Subcutaneous abdominal adipose tissue (tissue), 5 donors: Measurements from ENCODE around the gene PDE8A.
A peak's percentile ranks its signal among the peaks of the same experiment; 100 is the strongest.

Experiments used
- H3K27ac ChIP-seq: one replicate; pipeline ENCODE4 v1.7.0; 2013; ENCODE audit warnings: low read depth, mild to moderate bottlenecking, inconsistent platforms, low read length, moderate library complexity
- H3K27me3 ChIP-seq, 5 donors: one replicate each; pipeline ENCODE4 v1.7.0; 2013; ENCODE audit warnings: low read length in 5 of 5, inconsistent platforms in 1 of 5; ENCODE audit not compliant: control insufficient read depth in 5 of 5, insufficient read depth in 4 of 5
- H3K36me3 ChIP-seq, 5 donors: one replicate each; pipeline ENCODE4 v1.7.0; 2013; ENCODE audit warnings: low read length in 5 of 5; ENCODE audit not compliant: control insufficient read depth in 5 of 5, insufficient read depth in 5 of 5
- H3K4me1 ChIP-seq, 5 donors: one replicate each; pipeline ENCODE4 v1.7.0; 2013; ENCODE audit warnings: low read length in 5 of 5, mild to moderate bottlenecking in 3 of 5, moderate library complexity in 1 of 5; ENCODE audit not compliant: control insufficient read depth in 5 of 5, insufficient read depth in 5 of 5
- H3K4me3 ChIP-seq, 5 donors: one replicate each; pipeline ENCODE4 v1.7.0; 2013; ENCODE audit warnings: low read length in 5 of 5, low read depth in 1 of 5
- H3K9ac ChIP-seq, 5 donors: one replicate each; pipeline ENCODE4 v1.7.0; 2013; ENCODE audit warnings: low read length in 5 of 5, mild to moderate bottlenecking in 4 of 5, moderate library complexity in 3 of 5
- H3K9me3 ChIP-seq, 5 donors: one replicate each; pipeline ENCODE4 v1.7.0; 2013; ENCODE audit warnings: low read length in 5 of 5; ENCODE audit not compliant: control insufficient read depth in 5 of 5
- donor health status: healthy.
- donor health status: healthy.
- donor health status: healthy.
- donor health status: healthy.
- donor health status: healthy.

The PDE8A gene

GRCh38 chr15:85151145-85151544, 169.5 kb downstream of the PDE8A start:
- H3K4me1 ChIP-seq, result peaks cover 0 to 10% (median under 1%) of the 10 kb centered on the region in 5 donors
- no peak overlapping the region for H3K4me3 ChIP-seq
- H3K36me3 ChIP-seq, result no peaks in the 10 kb centered on the region
- no peak overlapping the region for H3K9ac ChIP-seq
- no peaks in the 10 kb centered on the region for H3K9me3 ChIP-seq
- H3K27me3 ChIP-seq, result no peaks in the 10 kb centered on the region
- H3K27ac ChIP-seq, result no peak overlapping the region

GRCh38 chr15:85151861-85152260, 170.2 kb downstream of the PDE8A start:
- Histone ChIP-seq H3K27me3 (no peaks in the 10 kb centered on the region), H3K9me3 (no peaks in the 10 kb centered on the region), H3K4me3 (no peak overlapping the region), H3K36me3 (no peaks in the 10 kb centered on the region), H3K9ac (no peak overlapping the region), H3K27ac (no peak overlapping the region), H3K4me1 (peaks cover 0 to 11% (median 0%) of the 10 kb centered on the region in 5 donors)

- Histone ChIP-seq H3K4me1 (peaks cover 0 to 11% (median 0%) of the 10 kb centered on the region in 5 donors), H3K27ac (no peak overlapping the region), H3K27me3 (no peaks in the 10 kb centered on the region), H3K36me3 (no peaks in the 10 kb centered on the region), H3K4me3 (no peak overlapping the region), H3K9ac (no peak overlapping the region), H3K9me3 (no peaks in the 10 kb centered on the region)
These were observed 172.4 kb downstream of the PDE8A start for GRCh38 chr15:85154061-85154460.

GRCh38 chr15:85155360-85155759, 173.7 kb downstream of the PDE8A start:
- H3K27ac ChIP-seq, result no peak overlapping the region
- H3K36me3 ChIP-seq, result no peaks in the 10 kb centered on the region
- no peak overlapping the region for H3K4me3 ChIP-seq
- H3K27me3 ChIP-seq, result no peaks in the 10 kb centered on the region
- H3K9me3 ChIP-seq, result no peaks in the 10 kb centered on the region
- no peak overlapping the region for H3K9ac ChIP-seq
- peaks cover 0 to 11% (median 0%) of the 10 kb centered on the region in 5 donors for H3K4me1 ChIP-seq

GRCh38 chr15:85155857-85156256, 174.2 kb downstream of the PDE8A start:
- Histone ChIP-seq H3K9me3 (no peaks in the 10 kb centered on the region), H3K36me3 (no peaks in the 10 kb centered on the region), H3K4me3 (no peak overlapping the region), H3K27ac (no peak overlapping the region), H3K4me1 (peaks cover 0 to 11% (median 0%) of the 10 kb centered on the region in 5 donors), H3K27me3 (no peaks in the 10 kb centered on the region), H3K9ac (no peak overlapping the region)

- Histone ChIP-seq H3K36me3 (no peaks in the 10 kb centered on the region), H3K9ac (no peak overlapping the region)
These were observed 175.7 kb downstream of the PDE8A start for GRCh38 chr15:85157344-85157743.

GRCh38 chr15:85162237-85162636, 180.6 kb downstream of the PDE8A start:
- no peak overlapping the region for H3K4me3 ChIP-seq
- no peaks in the 10 kb centered on the region for H3K27me3 ChIP-seq
- peaks cover 0 to 9% (median 0%) of the 10 kb centered on the region in 5 donors for H3K9me3 ChIP-seq
- no peak overlapping the region for H3K27ac ChIP-seq
- no peaks in the 10 kb centered on the region for H3K36me3 ChIP-seq
- H3K4me1 ChIP-seq, result no peaks in the 10 kb centered on the region
- no peak overlapping the region for H3K9ac ChIP-seq

More at GRCh38 chr15:85157344-85157743, 175.7 kb downstream of the PDE8A start:
- peaks cover 0 to 11% (median 0%) of the 10 kb centered on the region in 5 donors for H3K4me1 ChIP-seq
- no peaks in the 10 kb centered on the region for H3K27me3 ChIP-seq
- no peak overlapping the region for H3K27ac ChIP-seq
- no peak overlapping the region for H3K4me3 ChIP-seq
- H3K9me3 ChIP-seq, result peaks cover 0 to 5% (median 0%) of the 10 kb centered on the region in 5 donors

GRCh38 chr15:85164841-85165466, 183.3 kb downstream of the PDE8A start:
- no peak overlapping the region for H3K27ac ChIP-seq

GRCh38 chr15:85167568-85167967, 185.9 kb downstream of the PDE8A start:
- H3K36me3 ChIP-seq, result no peaks in the 10 kb centered on the region
- peaks cover 0 to 7% (median 5%) of the 10 kb centered on the region in 5 donors for H3K4me1 ChIP-seq
- no peak overlapping the region for H3K4me3 ChIP-seq
- peaks cover 0 to 7% (median 0%) of the 10 kb centered on the region in 5 donors for H3K27me3 ChIP-seq
- H3K9me3 ChIP-seq, result peaks cover 0 to 19% (median 10%) of the 10 kb centered on the region in 5 donors
- no peak overlapping the region for H3K9ac ChIP-seq
- H3K27ac ChIP-seq, result no peak overlapping the region

More at GRCh38 chr15:85164841-85165466, 183.3 kb downstream of the PDE8A start:
- Histone ChIP-seq H3K9me3 (peaks cover 0 to 9% (median 0%) of the 10 kb centered on the region in 5 donors), H3K36me3 (no peaks in the 10 kb centered on the region), H3K4me1 (peaks cover 0 to 7% (median 5%) of the 10 kb centered on the region in 5 donors), H3K4me3 (no peak overlapping the region), H3K27me3 (peaks cover 0 to 4% (median 0%) of the 10 kb centered on the region in 5 donors), H3K9ac (no peak overlapping the region)

- Histone ChIP-seq H3K27ac (no peak overlapping the region), H3K9ac (no peak overlapping the region), H3K36me3 (no peaks in the 10 kb centered on the region), H3K9me3 (peaks cover 0 to 25% (median 7%) of the 10 kb centered on the region in 5 donors), H3K27me3 (peaks cover 0 to 7% (median 0%) of the 10 kb centered on the region in 5 donors), H3K4me3 (peak overlapping the region in 3 of 5 donors; percentile 17 to 46 (median 37)), H3K4me1 (peaks cover 0 to 7% (median 5%) of the 10 kb centered on the region in 5 donors)
These were observed 187.1 kb downstream of the PDE8A start for GRCh38 chr15:85168642-85169173.
